A549 treated with DMSO at 1 μM for 4 hours (cell line): ENCODE results near the gene HTR3B. TPM values are rescaled to one million over a fixed set of nuclear protein-coding genes. Genes with fewer than 3 reads are reported as not detected.

ENCODE experiments used
- total RNA-seq: library from RNA; stranded (reverse); fragments of 200-300 nt; extraction: Qiagen RNA extraction; gene quantifications from 5 replicates; pipeline ENCODE4 v1.2.3, GENCODE V29; 2022; ENCODE audit warnings: low read depth

The HTR3B gene
- not detected in 5 replicates for total RNA-seq

GRCh38 chr11:113904379-113905101, at the start of gene HTR3B:
HTR3B (plus strand) TSS chr11:113904796; CDS start chr11:113904934, 138 bp downstream.

GRCh38 chr11:113875234-113876073, 29.1 kb upstream of the HTR3B start, which contains the start of gene USP28:
USP28 (minus strand) TSS chr11:113875572; CDS start chr11:113875501, 71 bp downstream.

GRCh38 chr11:113974741-113975470, 70.3 kb downstream of the HTR3B start, which contains the start of gene HTR3A:
HTR3A (plus strand) TSS chr11:113975108; CDS start chr11:113975326, 218 bp downstream.

Other genes with a start within 250 kb of the HTR3B start
- gene TMPRSS5, start 198.5 kb upstream of the HTR3B start, total RNA-seq: 0.09 to 0.14 TPM (median 0.12 TPM) in 5 replicates
- 12.4 to 15.0 TPM (median 14.5 TPM) in 5 replicates for gene ZW10, start 131.1 kb upstream of the HTR3B start, total RNA-seq
- gene CLDN25, start 125.0 kb upstream of the HTR3B start, total RNA-seq: not detected in 5 replicates
- gene USP28, start 29.2 kb upstream of the HTR3B start, total RNA-seq: 12.1 to 21.1 TPM (median 17.3 TPM) in 5 replicates
- not detected in 5 replicates for gene HTR3A, start 70.3 kb downstream of the HTR3B start, total RNA-seq
- not detected in 5 replicates for gene ZBTB16, start 154.9 kb downstream of the HTR3B start, total RNA-seq